ENCODE measurements around the gene AFDN. TPM values are rescaled to one million over a fixed set of nuclear protein-coding genes. Genes with fewer than 3 reads are reported as not detected.

AFDN gene
- total and polyA plus RNA-seq, 3 donors from 2014 or later: 87.6 to 333 (median 291) TPM

GRCh38 chr6:167824591-167825331 is 1.9 kb upstream of the AFDN start:
- H3K27me3 ChIP-seq: no peaks in the 10 kb centered on the region
- H3K27ac ChIP-seq: peak overlapping the region in 1 of 2 donors; percentile 71
- no peaks in the 10 kb centered on the region for H3K4me1 ChIP-seq
- no peaks in the 10 kb centered on the region for H3K36me3 ChIP-seq (ENCODE audit: low read depth, missing control alignments)
- intact Hi-C loops (cut with DNase I; ENCODE audit: low total_unique reads): no loop called here
- peak; percentile 75 for DNase-seq
- peak overlapping the region; percentile 67 to 84 for H3K4me3 ChIP-seq
- TF ChIP-seq, protein P1, sequence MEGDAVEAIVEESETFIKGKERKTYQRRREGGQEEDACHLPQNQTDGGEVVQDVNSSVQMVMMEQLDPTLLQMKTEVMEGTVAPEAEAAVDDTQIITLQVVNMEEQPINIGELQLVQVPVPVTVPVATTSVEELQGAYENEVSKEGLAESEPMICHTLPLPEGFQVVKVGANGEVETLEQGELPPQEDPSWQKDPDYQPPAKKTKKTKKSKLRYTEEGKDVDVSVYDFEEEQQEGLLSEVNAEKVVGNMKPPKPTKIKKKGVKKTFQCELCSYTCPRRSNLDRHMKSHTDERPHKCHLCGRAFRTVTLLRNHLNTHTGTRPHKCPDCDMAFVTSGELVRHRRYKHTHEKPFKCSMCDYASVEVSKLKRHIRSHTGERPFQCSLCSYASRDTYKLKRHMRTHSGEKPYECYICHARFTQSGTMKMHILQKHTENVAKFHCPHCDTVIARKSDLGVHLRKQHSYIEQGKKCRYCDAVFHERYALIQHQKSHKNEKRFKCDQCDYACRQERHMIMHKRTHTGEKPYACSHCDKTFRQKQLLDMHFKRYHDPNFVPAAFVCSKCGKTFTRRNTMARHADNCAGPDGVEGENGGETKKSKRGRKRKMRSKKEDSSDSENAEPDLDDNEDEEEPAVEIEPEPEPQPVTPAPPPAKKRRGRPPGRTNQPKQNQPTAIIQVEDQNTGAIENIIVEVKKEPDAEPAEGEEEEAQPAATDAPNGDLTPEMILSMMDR (IDR thresholded peaks at IDR 0.05): no peak
- TF ChIP-seq POLR2A (IDR thresholded peaks at IDR 0.05): no peak
- no peaks in the 10 kb centered on the region for H3K9me3 ChIP-seq
- 29 to 35% methylated on average over 19 of the region's 19 CpGs for WGBS, 2 donors

- Histone ChIP-seq H3K27me3 (no peaks in the 10 kb centered on the region), H3K36me3 (ENCODE audit: low read depth, missing control alignments) (no peaks in the 10 kb centered on the region), H3K27ac (peak overlapping the region; percentile 31 to 71), H3K4me1 (no peaks in the 10 kb centered on the region), H3K4me3 (peak overlapping the region; percentile 67 to 84), H3K9me3 (no peaks in the 10 kb centered on the region)
- TF ChIP-seq, protein P1 (IDR thresholded peaks at IDR 0.05): no peak
- no peak for TF ChIP-seq POLR2A (IDR thresholded peaks at IDR 0.05)
- WGBS, 2 donors: 1 to 7% methylated on average over 30 to 68 of the region's 70 CpGs
- intact Hi-C loops (cut with DNase I; ENCODE audit: low total_unique reads): no loop called here
- DNase-seq: peak; percentile 83
Observed at GRCh38 chr6:167825332-167826229, 1.1 kb upstream of the AFDN start.

- WGBS, 2 donors: 0 to 1% methylated on average over 45 to 50 of the region's 90 CpGs
- intact Hi-C loops (cut with DNase I; ENCODE audit: low total_unique reads): no loop called here
- H3K9me3 ChIP-seq: no peaks in the 10 kb centered on the region
- H3K4me1 ChIP-seq: peaks cover 5% of the 10 kb centered on the region
- peak; percentile 86 for DNase-seq
- H3K27ac ChIP-seq: peak overlapping the region; percentile 31 to 71
- H3K27me3 ChIP-seq: no peaks in the 10 kb centered on the region
- no peaks in the 10 kb centered on the region for H3K36me3 ChIP-seq (ENCODE audit: low read depth, missing control alignments)
- peak overlapping the region; percentile 67 to 84 for H3K4me3 ChIP-seq
- no peak for TF ChIP-seq POLR2A (IDR thresholded peaks at IDR 0.05)
- TF ChIP-seq, protein P1 (IDR thresholded peaks at IDR 0.05): peak; percentile 9 to 63 (median 59)
Observed at GRCh38 chr6:167826230-167826895, 348 bp upstream of the AFDN start.

- H3K4me1 ChIP-seq: peaks cover 15% of the 10 kb centered on the region
- peak; percentile 58 for DNase-seq
- H3K4me3 ChIP-seq: peak overlapping the region; percentile 68 to 80
- no peaks in the 10 kb centered on the region for H3K36me3 ChIP-seq (ENCODE audit: low read depth, missing control alignments)
- peak overlapping the region; percentile 85 to 90 for H3K27ac ChIP-seq
- H3K27me3 ChIP-seq: no peaks in the 10 kb centered on the region
- WGBS, 2 donors: 2% methylated on average over 19 to 50 of the region's 51 CpGs
- no peaks in the 10 kb centered on the region for H3K9me3 ChIP-seq
- intact Hi-C loops (cut with DNase I; ENCODE audit: low total_unique reads): no loop called here
- no peak for TF ChIP-seq POLR2A (IDR thresholded peaks at IDR 0.05)
- TF ChIP-seq, protein P1 (IDR thresholded peaks at IDR 0.05): no peak
Observed at GRCh38 chr6:167827583-167828324, 1.0 kb downstream of the AFDN start.
